Lung microvascular endothelial cell (primary cell): ENCODE measurements around the gene TMTC1. TPM values are rescaled to one million over a fixed set of nuclear protein-coding genes. Genes with fewer than 3 reads are reported as not detected.
A peak's percentile ranks its signal among the peaks of the same experiment; 100 is the strongest.

ENCODE experiments used
- DNase-seq, 2 donors: peaks; one replicate each; pipeline versions ENCODE4 v3.0.0 to v3.0.0-alpha.2; 2010; ENCODE audit warnings: low read depth in 2 of 2
- total RNA-seq: library from RNA; depleted of rRNA; stranded (reverse); fragments of >200 nt; gene quantifications from 2 replicates; pipeline ENCODE4 v1.2.1, GENCODE V29; 2014

The TMTC1 gene
- total RNA-seq, 1 donor from 2014 or later, result 6.9 TPM

- peak in 1 of 2 donors; percentile 61 for DNase-seq
Measured at GRCh38 chr12:29545102-29545467, 238.7 kb downstream of the TMTC1 start.

- no peak for DNase-seq
Measured at GRCh38 chr12:29544428-29545101, 239.2 kb downstream of the TMTC1 start.

- no peak for DNase-seq
Measured at GRCh38 chr12:29543036-29543435, 240.7 kb downstream of the TMTC1 start.

GRCh38 chr12:29537298-29537697 lies 246.4 kb downstream of the TMTC1 start:
- peak in 1 of 2 donors; percentile 88 for DNase-seq

GRCh38 chr12:29534935-29535334 lies 248.8 kb downstream of the TMTC1 start:
- no peak for DNase-seq

GRCh38 chr12:29533815-29534489 lies 249.8 kb downstream of the TMTC1 start:
- no peak for DNase-seq

GRCh38 chr12:29531471-29531870 lies 252.3 kb downstream of the TMTC1 start:
- DNase-seq, result no peak

- no peak for DNase-seq
Measured at GRCh38 chr12:29530436-29530835, 253.3 kb downstream of the TMTC1 start.

- DNase-seq, result no peak
Measured at GRCh38 chr12:29528161-29528560, 255.6 kb downstream of the TMTC1 start.

GRCh38 chr12:29521951-29522350 lies 261.8 kb downstream of the TMTC1 start:
- peak in 1 of 2 donors; percentile 11 for DNase-seq

- DNase-seq, result peak; percentile 74 to 76
Measured at GRCh38 chr12:29519585-29520182, 264.1 kb downstream of the TMTC1 start.

GRCh38 chr12:29518407-29518806 lies 265.3 kb downstream of the TMTC1 start:
- DNase-seq, result no peak

GRCh38 chr12:29517264-29517663 lies 266.5 kb downstream of the TMTC1 start:
- peak in 1 of 2 donors; percentile 16 for DNase-seq

- DNase-seq, result peak in 1 of 2 donors; percentile 13
Measured at GRCh38 chr12:29516431-29516875, 267.3 kb downstream of the TMTC1 start.

- no peak for DNase-seq
Measured at GRCh38 chr12:29510591-29511185, 273.1 kb downstream of the TMTC1 start.

GRCh38 chr12:29509503-29509902 lies 274.2 kb downstream of the TMTC1 start:
- no peak for DNase-seq

GRCh38 chr12:29508949-29509348 lies 274.8 kb downstream of the TMTC1 start:
- DNase-seq, result no peak

GRCh38 chr12:29505122-29505521 lies 278.6 kb downstream of the TMTC1 start:
- DNase-seq, result no peak

GRCh38 chr12:29503283-29503682 lies 280.5 kb downstream of the TMTC1 start:
- no peak for DNase-seq

- DNase-seq, result no peak
Measured at GRCh38 chr12:29499235-29499634, 284.5 kb downstream of the TMTC1 start.

GRCh38 chr12:29497588-29497987 lies 286.2 kb downstream of the TMTC1 start, which contains the start of gene OVCH1:
OVCH1 (minus strand) TSS chr12:29497686; CDS start chr12:29497686, 0 bp downstream.
- DNase-seq, result no peak

GRCh38 chr12:29492891-29493290 lies 290.9 kb downstream of the TMTC1 start:
- no peak for DNase-seq
